ENCODE data around the gene GALNS.

- TF ChIP-seq CTCF (IDR thresholded peaks at IDR 0.05) (no peak), POLR2A (IDR thresholded peaks at IDR 0.05) (no peak)
Measured at GRCh38 chr16:88818575-88818874, 38.2 kb downstream of the GALNS start.

Data from heart left ventricle (tissue), 13 donors.